Stimulated activated CD4-positive, alpha-beta T cell treated with anti-CD3 and anti-CD28 coated beads, Interleukin-1b, Interleukin-23, amount 100 ng/mL, for 4 hours (primary cell): ENCODE results near the gene RDH16.
A peak's percentile ranks its signal among the peaks of the same experiment; 100 is the strongest.

Experiments
- DNase-seq, 2 donors: peaks; one replicate each; pipeline ENCODE4 v3.0.0-alpha.2; 2020; ENCODE audit warnings: low read depth in 2 of 2

RDH16 gene

GRCh38 chr12:56957229-56958052, at the start of gene RDH16:
Gene RDH16, minus strand, starts transcription at chr12:56957608. Its CDS starts 146 bp downstream, at chr12:56957462.
- DNase-seq, result no peak

GRCh38 chr12:57006809-57007475, 49.5 kb upstream of the RDH16 start:
- DNase-seq, result peak in 1 of 2 donors; percentile 26

GRCh38 chr12:57005980-57006808, 48.8 kb upstream of the RDH16 start, which contains the start of gene ZBTB39:
Gene ZBTB39, minus strand, starts transcription at chr12:57006546. Its CDS starts 1,629 bp downstream, at chr12:57004917.
- peak; percentile 39 to 67 for DNase-seq

DNA sequence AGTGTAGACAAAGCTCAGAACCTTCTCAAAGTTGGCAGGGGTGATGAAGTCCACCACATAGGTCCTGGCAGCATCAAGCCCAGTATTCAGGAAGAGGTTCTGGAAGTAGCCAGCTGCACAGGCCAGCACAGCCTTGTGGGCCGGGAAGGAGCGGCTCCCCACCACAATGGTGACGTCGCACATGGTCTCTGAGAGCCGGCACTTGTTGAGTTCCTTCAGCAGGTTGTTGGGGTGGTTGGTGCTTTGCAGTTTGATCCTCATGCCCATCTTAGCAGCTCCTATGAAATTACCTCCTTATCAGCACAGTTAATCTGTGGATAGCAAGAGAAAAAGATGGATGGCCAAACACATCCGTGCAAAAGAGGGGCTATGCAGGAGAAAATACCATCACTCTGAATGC, 47.2 kb upstream of the RDH16 start:
- DNase-seq, result no peak

- DNase-seq, result no peak
Observed at GRCh38 chr12:57003395-57003794, 46.0 kb upstream of the RDH16 start.

GRCh38 chr12:57001448-57001906, 44.1 kb upstream of the RDH16 start:
- DNase-seq, result peak; percentile 64 to 75

GRCh38 chr12:57000393-57000792, 43.0 kb upstream of the RDH16 start:
- no peak for DNase-seq

- no peak for DNase-seq
Observed at GRCh38 chr12:56999456-56999855, 42.0 kb upstream of the RDH16 start.

GRCh38 chr12:56998981-56999380, 41.6 kb upstream of the RDH16 start:
- peak in 1 of 2 donors; percentile 41 for DNase-seq

GRCh38 chr12:56998316-56998715, 40.9 kb upstream of the RDH16 start:
- DNase-seq, result no peak

- no peak for DNase-seq
Observed at GRCh38 chr12:56996793-56997545, 39.6 kb upstream of the RDH16 start.

GRCh38 chr12:56995930-56996496, 38.6 kb upstream of the RDH16 start:
- DNase-seq, result no peak

DNA sequence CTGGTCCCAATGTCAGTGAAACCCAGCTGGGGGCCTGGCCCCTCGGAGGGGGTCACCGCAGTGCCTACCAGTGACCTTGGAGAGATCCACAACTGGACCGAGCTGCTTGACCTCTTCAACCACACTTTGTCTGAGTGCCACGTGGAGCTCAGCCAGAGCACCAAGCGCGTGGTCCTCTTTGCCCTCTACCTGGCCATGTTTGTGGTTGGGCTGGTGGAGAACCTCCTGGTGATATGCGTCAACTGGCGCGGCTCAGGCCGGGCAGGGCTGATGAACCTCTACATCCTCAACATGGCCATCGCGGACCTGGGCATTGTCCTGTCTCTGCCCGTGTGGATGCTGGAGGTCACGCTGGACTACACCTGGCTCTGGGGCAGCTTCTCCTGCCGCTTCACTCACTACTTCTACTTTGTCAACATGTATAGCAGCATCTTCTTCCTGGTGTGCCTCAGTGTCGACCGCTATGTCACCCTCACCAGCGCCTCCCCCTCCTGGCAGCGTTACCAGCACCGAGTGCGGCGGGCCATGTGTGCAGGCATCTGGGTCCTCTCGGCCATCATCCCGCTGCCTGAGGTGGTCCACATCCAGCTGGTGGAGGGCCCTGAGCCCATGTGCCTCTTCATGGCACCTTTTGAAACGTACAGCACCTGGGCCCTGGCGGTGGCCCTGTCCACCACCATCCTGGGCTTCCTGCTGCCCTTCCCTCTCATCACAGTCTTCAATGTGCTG, 38.0 kb upstream of the RDH16 start:
- DNase-seq, result no peak

GRCh38 chr12:56994231-56994746, 36.9 kb upstream of the RDH16 start:
- DNase-seq, result no peak

DNA sequence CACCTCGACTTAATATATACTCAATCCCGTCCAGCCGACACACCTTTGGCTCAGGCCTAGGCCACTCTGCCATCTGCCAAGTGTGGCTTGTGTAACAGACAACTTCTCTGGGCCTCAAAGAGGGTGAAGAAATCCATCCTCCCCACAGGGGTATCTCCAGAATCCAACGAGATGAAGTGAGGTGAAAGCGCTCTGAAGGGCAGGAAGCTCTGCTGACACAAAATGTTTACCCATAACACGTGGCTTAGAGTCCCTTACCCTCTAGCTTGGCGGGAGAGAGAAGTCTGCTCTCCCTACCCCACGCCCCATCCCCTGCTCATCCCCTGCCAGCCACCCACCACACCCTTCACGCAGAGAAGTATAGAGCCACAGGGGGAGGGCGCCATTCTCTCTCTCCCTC, 35.9 kb upstream of the RDH16 start:
- DNase-seq, result no peak

DNA sequence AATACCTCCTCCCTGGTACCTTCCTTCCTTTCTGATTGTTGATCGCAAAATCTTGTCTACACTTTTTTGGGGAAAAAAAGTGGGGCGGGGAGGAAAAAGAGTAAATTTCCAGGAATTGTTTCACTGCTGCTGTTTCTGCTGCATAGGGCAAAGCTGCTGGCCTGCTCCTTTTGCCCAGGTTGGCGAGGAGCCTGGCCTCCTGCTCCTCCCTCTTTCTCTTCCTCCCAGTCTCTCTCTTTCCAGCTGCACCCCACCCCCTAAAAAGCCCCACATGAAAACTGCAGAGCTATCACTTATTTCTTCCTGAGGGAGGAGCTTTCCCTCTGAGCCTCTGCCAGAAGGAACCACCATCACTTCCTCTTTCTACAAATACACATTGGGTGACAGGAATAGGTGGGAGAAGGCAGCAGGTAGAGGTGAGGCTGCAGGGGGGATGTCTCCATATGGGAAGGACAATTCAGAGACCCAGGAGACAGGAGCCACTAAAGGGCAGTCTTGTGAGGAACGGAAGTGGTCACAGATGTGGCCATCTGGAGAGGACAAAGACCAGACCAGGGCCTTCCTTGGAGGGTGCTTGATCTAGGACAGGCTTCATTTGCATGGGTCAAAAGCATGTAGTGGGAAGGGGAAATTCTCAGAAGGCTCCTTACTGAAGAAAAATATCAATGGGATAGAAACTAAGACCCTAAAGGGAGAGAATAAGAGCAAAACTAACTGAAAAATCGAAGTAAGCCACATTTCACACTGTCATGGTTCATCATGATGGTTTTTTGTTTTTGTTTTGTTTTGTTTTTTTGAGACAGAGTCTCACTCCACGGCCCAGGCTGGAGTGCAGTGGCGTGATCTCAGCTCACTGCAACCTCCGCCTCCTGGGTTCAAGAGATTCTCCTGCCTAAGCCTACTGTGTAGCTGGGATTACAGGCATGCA, 34.2 kb upstream of the RDH16 start:
- no peak for DNase-seq

DNA sequence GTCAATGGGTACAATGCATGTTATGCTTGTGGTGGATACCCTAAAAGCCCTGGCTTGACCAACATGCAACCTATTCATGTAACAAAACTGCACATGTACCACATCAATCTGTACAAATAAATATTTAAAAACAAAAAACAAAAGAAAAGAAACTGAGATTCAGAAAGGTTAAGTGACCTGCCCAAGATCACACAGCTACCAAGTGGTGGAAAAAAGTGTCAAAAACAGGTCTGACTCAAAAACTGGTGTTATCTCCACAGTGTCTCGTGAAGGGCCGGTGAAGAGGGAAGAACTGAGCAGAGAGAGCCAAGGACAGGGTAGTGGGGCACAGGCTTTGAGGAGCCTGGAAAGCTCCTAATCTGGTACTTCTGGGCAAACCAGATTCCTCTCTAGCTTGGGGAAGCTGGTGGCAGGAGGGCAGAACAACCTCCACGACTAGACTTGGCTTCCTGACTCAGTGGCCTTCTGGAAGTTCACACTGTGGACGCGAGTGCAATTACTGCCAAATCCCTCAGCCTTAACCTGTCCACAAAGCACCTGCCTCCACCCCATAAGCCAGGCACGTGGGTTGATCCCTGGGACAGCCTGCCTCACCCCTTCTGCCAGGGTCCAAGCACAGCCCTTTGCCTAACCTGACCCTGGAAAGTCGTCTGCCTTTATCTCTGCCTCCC, 33.4 kb upstream of the RDH16 start:
- no peak for DNase-seq

GRCh38 chr12:56989861-56990610, 32.6 kb upstream of the RDH16 start:
- no peak for DNase-seq
